ENCODE measurements around the gene SOX18. TPM values are rescaled to one million over a fixed set of nuclear protein-coding genes. Genes with fewer than 3 reads are reported as not detected.

Gene SOX18
- total RNA-seq, 1 donor from 2014 or later: not detected

- no peak for DNase-seq (ENCODE audit: low read depth)
Observed at GRCh38 chr20:64080813-64081623, 31.6 kb upstream of the SOX18 start.

- peak; percentile 22 for DNase-seq (ENCODE audit: low read depth)
Observed at GRCh38 chr20:64080013-64080812, 30.8 kb upstream of the SOX18 start, which contains the start of gene OPRL1. TSS of gene OPRL1 (plus strand) at chr20:64080082. CDS start at chr20:64092721, 12,639 bp downstream.

GRCh38 chr20:64079273-64080012 is 30.0 kb upstream of the SOX18 start, which contains the start of gene RGS19:
TSS of gene RGS19 (minus strand) at chr20:64079518. CDS start at chr20:64076886, 2,632 bp downstream.
- DNase-seq (ENCODE audit: low read depth): peak; percentile 67

GRCh38 chr20:64078934-64079272 is 29.5 kb upstream of the SOX18 start:
- no peak for DNase-seq (ENCODE audit: low read depth)

GRCh38 chr20:64077876-64078551 is 28.6 kb upstream of the SOX18 start:
- peak; percentile 34 for DNase-seq (ENCODE audit: low read depth)

GRCh38 chr20:64077541-64077875 is 28.1 kb upstream of the SOX18 start:
- DNase-seq (ENCODE audit: low read depth): no peak

GRCh38 chr20:64077094-64077493 is 27.7 kb upstream of the SOX18 start:
- DNase-seq (ENCODE audit: low read depth): no peak

- DNase-seq (ENCODE audit: low read depth): no peak
Observed at GRCh38 chr20:64076061-64076997, 26.9 kb upstream of the SOX18 start.

GRCh38 chr20:64075556-64075955 is 26.1 kb upstream of the SOX18 start:
- no peak for DNase-seq (ENCODE audit: low read depth)

GRCh38 chr20:64074963-64075362 is 25.5 kb upstream of the SOX18 start:
- no peak for DNase-seq (ENCODE audit: low read depth)

- DNase-seq (ENCODE audit: low read depth): no peak
Observed at GRCh38 chr20:64074184-64074789, 24.8 kb upstream of the SOX18 start.

- DNase-seq (ENCODE audit: low read depth): no peak
Observed at GRCh38 chr20:64073476-64074183, 24.2 kb upstream of the SOX18 start.

GRCh38 chr20:64072498-64073063 is 23.1 kb upstream of the SOX18 start:
- DNase-seq (ENCODE audit: low read depth): no peak

- DNase-seq (ENCODE audit: low read depth): no peak
Observed at GRCh38 chr20:64071341-64072332, 22.2 kb upstream of the SOX18 start.

- DNase-seq (ENCODE audit: low read depth): no peak
Observed at GRCh38 chr20:64070244-64070993, 21.0 kb upstream of the SOX18 start.

GRCh38 chr20:64069614-64070243 is 20.3 kb upstream of the SOX18 start:
- DNase-seq (ENCODE audit: low read depth): no peak

Data from myocyte (in vitro differentiated cells).